ENCODE results near the gene AP1S1. TPM values are rescaled to one million over a fixed set of nuclear protein-coding genes. Genes with fewer than 3 reads are reported as not detected.
A peak's percentile ranks its signal among the peaks of the same experiment; 100 is the strongest.

Gene AP1S1
- total RNA-seq, 1 experiment from 2014 or later: 72.5 TPM

GRCh38 chr7:101108330-101108857 lies 45.9 kb upstream of the AP1S1 start:
- H3K4me3 Mint-ChIP-seq (ENCODE audit: unreplicated experiment): no peak overlapping the region
- peak overlapping the region; percentile 63 for H3K27ac Mint-ChIP-seq (ENCODE audit: low read depth, unreplicated experiment)
- CTCF ChIA-PET: interaction anchor here (0.6 to 1.8 kb wide), 8 partner anchors 12 to 383 kb away, joined by 3 to 7 read pairs (median 4); partner anchors contain the start of gene SERPINE1
- intact Hi-C loops (cut with micrococcal nuclease): no loop called here
- H3K27me3 Mint-ChIP-seq (ENCODE audit: insufficient read depth, unreplicated experiment): no peaks in the 10 kb centered on the region
- POLR2A ChIA-PET: interaction anchor here (0.6 to 3.8 kb wide), 13 partner anchors 8 to 559 kb away, joined by 3 to 22 read pairs (median 6); partner anchors contain the start of genes FBXO24, POP7, SERPINE1 and TRIM56
- peaks cover 31% of the 10 kb centered on the region for H3K4me1 Mint-ChIP-seq (ENCODE audit: insufficient read depth, unreplicated experiment)
- peaks cover 6% of the 10 kb centered on the region for H3K36me3 Mint-ChIP-seq (ENCODE audit: insufficient read depth, unreplicated experiment)
- DNase-seq (ENCODE audit: unreplicated experiment): peak; percentile 75
- H3K9me3 Mint-ChIP-seq (ENCODE audit: unreplicated experiment): no peaks in the 10 kb centered on the region
- TF ChIP-seq, protein P1, sequence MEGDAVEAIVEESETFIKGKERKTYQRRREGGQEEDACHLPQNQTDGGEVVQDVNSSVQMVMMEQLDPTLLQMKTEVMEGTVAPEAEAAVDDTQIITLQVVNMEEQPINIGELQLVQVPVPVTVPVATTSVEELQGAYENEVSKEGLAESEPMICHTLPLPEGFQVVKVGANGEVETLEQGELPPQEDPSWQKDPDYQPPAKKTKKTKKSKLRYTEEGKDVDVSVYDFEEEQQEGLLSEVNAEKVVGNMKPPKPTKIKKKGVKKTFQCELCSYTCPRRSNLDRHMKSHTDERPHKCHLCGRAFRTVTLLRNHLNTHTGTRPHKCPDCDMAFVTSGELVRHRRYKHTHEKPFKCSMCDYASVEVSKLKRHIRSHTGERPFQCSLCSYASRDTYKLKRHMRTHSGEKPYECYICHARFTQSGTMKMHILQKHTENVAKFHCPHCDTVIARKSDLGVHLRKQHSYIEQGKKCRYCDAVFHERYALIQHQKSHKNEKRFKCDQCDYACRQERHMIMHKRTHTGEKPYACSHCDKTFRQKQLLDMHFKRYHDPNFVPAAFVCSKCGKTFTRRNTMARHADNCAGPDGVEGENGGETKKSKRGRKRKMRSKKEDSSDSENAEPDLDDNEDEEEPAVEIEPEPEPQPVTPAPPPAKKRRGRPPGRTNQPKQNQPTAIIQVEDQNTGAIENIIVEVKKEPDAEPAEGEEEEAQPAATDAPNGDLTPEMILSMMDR (IDR thresholded peaks at IDR 0.05; ENCODE audit: unreplicated experiment): no peak
- no TSS peak for BruUV-seq (replicated peaks)

DNA sequence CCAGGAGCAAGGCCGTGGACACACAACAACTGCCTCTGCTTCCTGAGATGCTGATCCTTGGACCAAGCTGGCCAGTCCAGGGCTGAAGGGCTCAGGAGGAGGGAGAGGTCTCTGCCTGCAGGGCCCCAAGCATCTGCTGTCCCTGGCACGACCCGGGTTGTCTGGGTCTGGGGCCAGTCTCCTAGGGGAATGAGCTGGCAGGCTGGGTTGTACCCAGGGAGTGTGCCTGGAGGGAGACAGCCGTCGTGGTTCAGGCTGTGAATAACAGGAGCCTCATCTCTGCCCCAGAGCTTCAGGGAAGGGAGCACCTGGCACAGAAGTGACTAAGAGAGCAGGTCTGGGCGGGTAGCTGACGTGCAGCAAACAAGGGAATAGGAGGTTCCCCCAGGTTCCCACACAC lies 45.3 kb upstream of the AP1S1 start:
- Mint-ChIP-seq H3K4me3 (ENCODE audit: unreplicated experiment) (no peak overlapping the region), H3K4me1 (ENCODE audit: insufficient read depth, unreplicated experiment) (peaks cover 29% of the 10 kb centered on the region), H3K27me3 (ENCODE audit: insufficient read depth, unreplicated experiment) (no peaks in the 10 kb centered on the region), H3K9me3 (ENCODE audit: unreplicated experiment) (no peaks in the 10 kb centered on the region), H3K36me3 (ENCODE audit: insufficient read depth, unreplicated experiment) (peaks cover 6% of the 10 kb centered on the region), H3K27ac (ENCODE audit: low read depth, unreplicated experiment) (peak overlapping the region; percentile 63)
- TF ChIP-seq, protein P1 (IDR thresholded peaks at IDR 0.05; ENCODE audit: unreplicated experiment): no peak
- peak; percentile 94 for DNase-seq (ENCODE audit: unreplicated experiment)
- ChIA-PET CTCF (interaction anchor here (0.6 to 1.8 kb wide), 11 partner anchors 12 to 512 kb away, joined by 3 to 7 read pairs (median 4); partner anchors contain the start of gene SERPINE1), POLR2A (interaction anchor here (0.6 to 3.8 kb wide), 19 partner anchors 9 to 559 kb away, joined by 3 to 22 read pairs (median 4); partner anchors contain the start of genes FBXO24, POP7, SERPINE1 and TRIM56)
- BruUV-seq (replicated peaks): no TSS peak
- intact Hi-C loops (cut with micrococcal nuclease): no loop called here

DNA sequence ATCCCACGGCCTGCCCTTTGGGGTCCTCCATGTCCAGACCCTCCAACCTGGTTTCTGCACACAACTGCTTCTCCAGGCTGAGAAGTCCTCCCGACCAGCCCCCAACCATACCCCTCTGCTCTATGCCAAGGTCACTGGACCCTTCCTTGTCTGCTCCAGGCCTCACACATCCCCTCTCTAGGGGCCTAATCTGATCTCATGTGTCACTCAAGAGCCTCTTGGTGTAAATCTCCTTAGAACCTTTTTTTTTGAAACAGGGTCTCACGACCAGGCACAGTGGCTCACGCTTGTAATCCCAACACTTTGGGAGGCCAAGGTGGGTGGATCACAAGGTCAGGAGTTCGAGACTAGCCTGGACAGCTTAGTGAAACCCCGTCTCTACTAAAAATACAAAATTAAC lies 44.9 kb upstream of the AP1S1 start:
- Mint-ChIP-seq H3K27me3 (ENCODE audit: insufficient read depth, unreplicated experiment) (no peaks in the 10 kb centered on the region), H3K4me3 (ENCODE audit: unreplicated experiment) (no peak overlapping the region), H3K36me3 (ENCODE audit: insufficient read depth, unreplicated experiment) (peaks cover 6% of the 10 kb centered on the region), H3K9me3 (ENCODE audit: unreplicated experiment) (no peaks in the 10 kb centered on the region), H3K27ac (ENCODE audit: low read depth, unreplicated experiment) (peak overlapping the region; percentile 63), H3K4me1 (ENCODE audit: insufficient read depth, unreplicated experiment) (peaks cover 31% of the 10 kb centered on the region)
- TF ChIP-seq, protein P1 (IDR thresholded peaks at IDR 0.05; ENCODE audit: unreplicated experiment): no peak
- POLR2A ChIA-PET: interaction anchor here (0.6 to 3.8 kb wide), 15 partner anchors 9 to 523 kb away, joined by 3 to 22 read pairs (median 6); partner anchors contain the start of genes FBXO24, SERPINE1 and TRIM56
- CTCF ChIA-PET: interaction anchor here (0.6 to 1.8 kb wide), 9 partner anchors 13 to 513 kb away, joined by 3 to 7 read pairs (median 4); partner anchors contain the start of gene SERPINE1
- intact Hi-C loops (cut with micrococcal nuclease): no loop called here
- BruUV-seq (replicated peaks): no TSS peak
- DNase-seq (ENCODE audit: unreplicated experiment): no peak

DNA sequence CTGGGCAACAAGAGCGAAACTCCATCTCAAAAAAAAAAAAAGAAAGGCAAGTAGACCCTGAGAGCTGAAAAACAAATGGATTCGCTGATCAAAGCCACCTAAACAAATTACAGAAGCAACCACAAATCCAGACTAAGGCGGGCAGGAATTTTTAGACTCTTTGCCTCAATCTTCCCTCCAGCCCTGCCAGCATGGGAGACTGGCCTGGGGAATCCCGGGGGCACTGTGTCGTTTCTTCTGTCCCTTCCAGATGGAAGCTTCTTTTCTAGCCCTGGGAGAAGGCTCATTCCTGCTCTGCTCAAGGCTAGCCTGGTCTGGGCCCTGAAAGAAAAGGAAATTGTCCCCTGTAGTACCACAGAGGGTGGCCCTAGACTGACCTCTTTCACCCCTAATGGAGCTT lies 43.0 kb upstream of the AP1S1 start:
- Mint-ChIP-seq H3K4me3 (ENCODE audit: unreplicated experiment) (no peak overlapping the region), H3K27me3 (ENCODE audit: insufficient read depth, unreplicated experiment) (no peaks in the 10 kb centered on the region), H3K9me3 (ENCODE audit: unreplicated experiment) (no peaks in the 10 kb centered on the region), H3K4me1 (ENCODE audit: insufficient read depth, unreplicated experiment) (peaks cover 29% of the 10 kb centered on the region), H3K36me3 (ENCODE audit: insufficient read depth, unreplicated experiment) (peaks cover 6% of the 10 kb centered on the region), H3K27ac (ENCODE audit: low read depth, unreplicated experiment) (no peak overlapping the region)
- ChIA-PET CTCF (interaction anchor here (0.5 to 0.9 kb wide), 4 partner anchors 11 to 144 kb away, joined by 3 to 4 read pairs (median 3); no protein-coding TSS in a partner anchor), POLR2A (interaction anchor here (1.5 to 3.8 kb wide), 2 partner anchors 16 to 26 kb away, joined by 4 to 19 read pairs; partner anchors contain the start of genes SERPINE1 and TRIM56)
- intact Hi-C loops (cut with micrococcal nuclease): no loop called here
- no TSS peak for BruUV-seq (replicated peaks)
- TF ChIP-seq, protein P1 (IDR thresholded peaks at IDR 0.05; ENCODE audit: unreplicated experiment): no peak
- DNase-seq (ENCODE audit: unreplicated experiment): no peak
